HG02763 (cell line): ENCODE data around the gene MSANTD3.
"Not testable (repeated sequence)": the region's sequence is repeated elsewhere in the genome, so short reads cannot be mapped to it uniquely, and the experiment has no call there.

ENCODE experiments used
- ATAC-seq: cut with Tn5 transposase; IDR thresholded peaks from one replicate; pipeline ENCODE4 v1.9.1; 2021; ENCODE audit warnings: mild to moderate bottlenecking, moderate library complexity; ENCODE audit not compliant: unreplicated experiment

MSANTD3 gene

GRCh38 chr9:100428871-100429654 is 2.1 kb downstream of the MSANTD3 start:
- no peak for ATAC-seq

DNA sequence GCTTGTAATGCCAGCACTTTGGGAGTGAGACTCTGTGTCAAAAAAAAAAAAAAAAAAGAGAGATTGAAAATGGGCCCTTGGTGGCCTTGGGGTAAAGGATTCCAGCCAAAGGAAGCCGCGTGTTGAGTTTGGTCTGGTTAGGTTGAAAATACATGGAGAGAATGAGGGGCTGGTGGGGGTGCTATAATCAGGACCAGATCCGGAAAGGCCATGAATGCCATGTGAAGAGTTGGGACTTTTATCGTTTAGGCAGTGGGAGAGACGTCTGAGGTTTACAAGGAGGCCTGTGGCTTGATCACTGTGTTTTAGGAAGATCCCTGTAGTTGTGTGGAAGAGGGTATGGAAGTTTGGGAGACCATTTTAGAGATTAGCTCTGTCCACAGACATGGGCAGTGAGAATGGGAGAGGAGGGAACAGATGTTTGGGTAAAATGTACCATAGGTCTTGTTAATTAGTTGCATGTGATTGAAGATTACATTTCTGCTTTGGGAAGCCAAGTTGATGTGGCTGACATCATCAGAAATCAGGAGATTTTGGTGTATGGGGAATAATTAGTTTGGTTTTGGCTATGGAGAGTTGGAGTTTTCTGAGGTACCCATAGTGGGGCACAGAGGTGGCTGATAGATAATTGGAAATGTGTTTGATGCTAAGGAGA is 3.5 kb downstream of the MSANTD3 start:
- no peak for ATAC-seq

- ATAC-seq: no peak
Measured at GRCh38 chr9:100431886-100432285, 4.9 kb downstream of the MSANTD3 start.

DNA sequence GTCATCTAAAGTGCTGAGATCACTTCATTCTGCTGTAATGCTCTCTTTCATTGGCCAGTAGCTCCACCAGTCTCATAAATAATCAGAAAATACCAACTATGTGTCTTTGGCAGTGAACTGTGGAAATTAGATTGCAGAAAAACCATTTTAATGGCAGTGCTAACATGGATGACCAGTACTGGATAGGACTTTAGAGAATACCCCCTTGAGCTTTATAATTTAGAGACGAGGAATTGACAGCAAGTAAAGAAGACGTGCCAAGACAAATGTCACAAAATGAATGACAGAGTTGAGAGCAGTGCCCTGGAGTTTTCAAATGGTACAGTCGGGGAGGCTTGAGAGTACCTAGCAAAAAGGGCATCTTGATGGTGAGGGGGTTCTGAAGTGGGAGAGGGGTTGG is 5.8 kb downstream of the MSANTD3 start:
- no peak for ATAC-seq

GRCh38 chr9:100436571-100436970 is 9.6 kb downstream of the MSANTD3 start:
- ATAC-seq: no peak

- no peak for ATAC-seq
Measured at GRCh38 chr9:100437860-100438805, 11.2 kb downstream of the MSANTD3 start.

- no peak for ATAC-seq
Measured at GRCh38 chr9:100440071-100440470, 13.1 kb downstream of the MSANTD3 start.

GRCh38 chr9:100440487-100440886 is 13.5 kb downstream of the MSANTD3 start:
- ATAC-seq: not testable (repeated sequence)

DNA sequence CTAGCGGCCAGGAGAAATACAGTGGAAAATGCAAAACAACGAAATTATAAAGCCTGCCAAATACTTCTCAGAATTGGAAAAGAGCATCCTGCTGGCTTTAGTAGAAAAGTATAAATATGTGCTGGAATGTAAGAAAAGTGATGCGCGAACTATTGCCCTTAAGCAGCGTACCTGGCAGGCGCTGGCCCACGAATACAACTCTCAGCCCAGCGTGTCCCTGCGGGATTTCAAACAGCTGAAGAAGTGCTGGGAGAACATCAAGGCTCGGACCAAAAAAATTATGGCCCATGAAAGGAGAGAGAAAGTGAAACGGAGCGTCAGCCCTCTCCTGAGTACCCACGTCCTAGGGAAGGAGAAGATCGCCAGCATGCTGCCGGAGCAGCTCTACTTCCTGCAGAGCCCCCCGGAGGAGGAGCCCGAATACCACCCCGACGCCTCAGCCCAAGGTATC is 15.0 kb downstream of the MSANTD3 start:
- no peak for ATAC-seq

DNA sequence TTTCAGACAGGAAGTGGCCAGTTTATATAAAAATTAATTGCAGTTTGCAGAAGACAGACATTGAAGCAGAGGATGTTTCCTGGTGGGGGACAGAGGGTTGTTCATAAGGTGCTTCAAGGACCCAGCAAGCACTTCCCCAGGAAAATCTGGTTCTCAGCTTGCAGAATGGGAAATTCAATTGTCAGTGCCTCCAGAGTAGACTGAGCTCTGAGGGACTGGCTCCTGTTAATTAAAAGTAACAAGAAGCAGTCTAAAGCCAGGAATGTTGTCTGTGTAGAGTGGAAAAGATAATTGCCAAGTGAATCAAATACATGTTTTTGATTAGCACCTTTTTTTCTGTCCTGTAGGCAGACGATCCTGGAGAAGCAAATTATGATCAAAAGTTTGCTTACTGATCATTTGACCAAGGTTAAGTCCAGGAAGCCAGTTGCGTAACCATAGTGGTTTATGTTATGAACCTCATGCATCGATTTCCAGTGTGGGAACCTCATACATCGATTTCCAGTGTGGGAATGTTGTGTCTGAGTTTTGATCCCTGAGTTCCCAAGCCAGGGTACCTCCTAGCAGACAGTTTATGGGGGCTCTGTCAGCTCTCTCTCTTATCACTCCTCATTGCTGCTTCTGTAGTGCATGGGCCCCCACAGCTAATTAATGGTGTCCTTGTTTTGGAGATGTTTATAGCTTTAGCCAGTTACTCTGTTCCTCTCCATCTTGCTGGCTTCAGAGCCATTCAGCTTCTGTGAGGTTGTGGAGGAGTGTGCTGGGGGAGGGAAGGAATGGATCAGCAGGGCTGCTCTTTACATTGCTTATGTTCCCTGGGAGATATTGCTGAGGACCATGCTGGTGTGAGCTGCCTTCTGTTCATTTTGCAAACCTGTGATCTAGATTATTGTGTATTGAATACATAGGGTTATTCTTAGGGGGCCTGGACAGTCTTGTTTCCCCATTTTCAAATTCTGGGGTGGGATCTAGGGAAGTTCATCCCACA is 17.1 kb downstream of the MSANTD3 start:
- no peak for ATAC-seq

DNA sequence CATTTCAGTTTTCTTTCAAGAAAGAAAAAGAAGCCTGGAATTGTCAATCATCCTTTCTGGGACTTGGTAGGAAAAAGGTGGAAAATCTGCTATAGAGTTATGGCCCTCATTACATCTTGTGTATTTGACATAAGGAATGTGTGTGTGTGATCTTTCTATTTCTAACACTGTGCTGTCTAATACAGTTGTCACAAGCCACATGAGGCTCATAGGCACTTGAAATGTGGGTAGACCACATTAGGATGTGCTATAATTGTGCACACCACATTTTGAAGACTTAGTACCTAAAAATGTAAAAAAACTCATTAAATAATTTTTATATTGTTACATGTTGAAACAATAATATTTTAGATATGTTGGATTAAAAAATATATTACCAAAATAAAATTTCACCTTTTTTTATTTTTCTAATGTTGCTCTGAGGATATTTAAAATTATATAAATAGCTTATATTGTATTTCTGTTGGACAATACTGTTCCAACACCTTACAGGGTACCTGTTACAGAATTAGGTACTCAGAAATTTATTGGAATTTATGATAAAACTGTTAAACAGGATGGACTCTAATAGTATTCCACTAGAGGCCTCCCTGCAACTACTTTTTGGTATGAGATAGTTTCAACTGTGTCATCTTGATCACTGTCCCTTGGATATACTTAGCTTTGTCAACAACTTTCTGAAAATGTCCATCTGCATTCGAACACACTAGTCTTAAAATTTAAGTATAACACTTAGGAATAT is 18.4 kb downstream of the MSANTD3 start:
- no peak for ATAC-seq

DNA sequence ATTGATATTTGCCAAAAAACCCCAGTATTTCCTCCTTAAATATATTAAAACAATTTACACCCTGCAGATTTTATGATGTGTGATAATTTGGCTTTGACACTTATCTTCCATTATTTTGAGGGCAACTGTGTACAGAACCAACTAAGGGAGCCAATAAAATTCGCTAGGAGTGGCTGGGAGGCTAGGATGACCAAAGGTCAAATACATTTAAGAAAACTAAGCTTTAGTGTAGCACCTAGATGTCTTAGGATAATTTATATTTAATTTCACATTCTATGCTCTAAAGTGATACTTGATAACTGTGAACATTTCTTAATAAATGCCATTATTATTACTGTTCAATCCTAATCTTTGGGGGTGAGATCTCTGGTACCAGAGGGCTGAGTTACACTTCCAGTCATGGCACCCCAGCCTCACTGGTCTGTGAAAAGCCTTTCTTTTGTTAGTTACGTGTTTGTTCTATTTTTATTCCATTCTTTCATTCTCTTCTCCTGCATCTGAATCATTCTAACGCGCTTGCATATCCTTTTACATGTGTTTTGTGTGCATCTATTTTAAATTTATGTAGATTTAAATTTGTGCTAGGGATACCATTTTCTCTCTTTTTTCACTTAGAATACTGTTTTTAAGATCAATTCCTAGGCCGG is 19.1 kb downstream of the MSANTD3 start:
- no peak for ATAC-seq

GRCh38 chr9:100447041-100447440 is 20.1 kb downstream of the MSANTD3 start:
- no peak for ATAC-seq

- no peak for ATAC-seq
Measured at GRCh38 chr9:100448266-100448665, 21.3 kb downstream of the MSANTD3 start.

DNA sequence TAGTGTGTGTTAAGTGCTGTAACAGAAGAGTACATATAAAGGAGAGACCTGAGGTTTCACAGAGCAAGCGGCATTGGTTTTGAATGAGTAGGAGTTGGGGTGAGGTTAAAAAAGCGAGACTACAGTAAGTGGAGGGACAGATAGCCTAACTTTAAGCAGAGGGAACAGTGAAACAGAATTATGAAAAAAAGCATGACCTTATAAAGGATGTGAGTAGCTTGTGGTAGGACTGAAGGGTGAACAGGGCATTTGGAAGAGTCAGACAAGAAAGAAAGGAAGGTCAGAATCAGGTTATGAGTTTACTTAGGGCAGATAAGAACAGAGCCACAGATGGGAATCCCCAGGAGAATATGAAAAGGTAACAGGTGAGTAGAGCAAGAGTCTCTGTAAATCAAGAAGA is 22.5 kb downstream of the MSANTD3 start:
- ATAC-seq: no peak

DNA sequence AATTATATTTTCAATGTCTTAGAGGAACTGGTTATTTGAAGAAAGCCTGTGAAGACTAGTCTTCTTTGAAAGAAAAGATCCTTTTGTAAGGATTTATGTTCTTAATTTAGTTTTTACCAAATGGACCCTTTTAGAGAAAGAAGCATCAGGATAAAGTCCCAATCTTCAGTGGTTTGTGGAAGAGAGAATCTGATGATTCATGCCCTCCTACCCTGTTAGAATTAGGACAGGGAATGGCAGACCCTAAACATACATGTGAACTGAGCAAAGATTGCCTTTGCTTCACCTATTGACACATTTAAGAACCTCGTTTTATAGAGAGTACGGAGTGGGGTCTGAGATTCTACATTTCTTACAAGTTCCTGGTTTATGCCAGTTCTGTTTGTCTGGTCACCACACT is 26.0 kb downstream of the MSANTD3 start:
- ATAC-seq: no peak

DNA sequence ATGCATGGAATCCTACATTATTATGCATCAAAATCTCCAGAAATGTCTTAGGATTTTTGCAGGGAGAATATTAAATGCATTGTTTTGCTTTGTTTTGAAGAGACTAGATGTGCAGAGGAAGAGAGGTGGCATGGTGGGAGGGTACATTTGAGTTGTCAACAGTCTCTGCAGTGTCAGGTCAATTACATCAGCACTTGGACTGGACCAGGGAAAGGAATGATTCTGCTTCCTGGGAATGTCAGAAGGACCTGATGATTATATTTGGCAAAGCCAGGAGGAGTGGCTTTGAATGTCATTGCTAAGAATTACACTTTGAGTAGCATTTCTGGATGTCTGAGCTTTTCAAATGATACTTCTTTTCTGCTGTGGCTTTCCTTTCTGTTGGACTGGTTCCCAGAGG is 28.5 kb downstream of the MSANTD3 start:
- no peak for ATAC-seq

DNA sequence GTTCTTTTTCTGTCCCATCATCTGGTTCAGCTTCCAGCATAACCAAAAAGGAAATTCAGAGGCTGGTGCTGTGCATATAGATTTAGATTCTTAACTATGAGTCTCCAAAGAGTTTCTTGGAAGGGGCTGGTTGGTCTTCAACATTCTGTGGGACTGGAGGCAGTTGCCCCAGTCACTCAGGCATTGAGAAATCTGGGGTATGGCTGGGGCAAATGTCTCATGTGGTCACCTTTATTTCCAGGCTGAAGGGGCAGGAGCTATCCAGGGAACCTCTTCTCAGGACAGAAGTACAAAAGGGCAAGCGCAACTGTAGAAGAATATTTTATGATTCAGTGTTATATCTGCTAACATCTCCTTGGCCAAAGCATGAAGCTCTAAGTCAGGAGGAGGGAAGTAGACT is 30.6 kb downstream of the MSANTD3 start:
- ATAC-seq: no peak

- ATAC-seq: no peak
Measured at GRCh38 chr9:100459963-100460362, 33.0 kb downstream of the MSANTD3 start.
